GM12878 (cell line): ENCODE measurements around the gene DIPK1A. TPM values are rescaled to one million over a fixed set of nuclear protein-coding genes. Genes with fewer than 3 reads are reported as not detected.

ENCODE experiments used
- ATAC-seq: fragments of 200-7000 bp; cut with Tn5 transposase; 3 replicates; pipeline ENCODE4 v1.9.1; 2020; ENCODE audit warnings: mild to moderate bottlenecking, moderate library complexity
- BruUV-seq: library from RNA; stranded (reverse); fragments of 400-500 nt; replicated peaks from 2 replicates; lab custom pipeline; 2021; lab: Mats Ljungman, UMichigan
- CTCF ChIA-PET: fragments of 300-600 bp; sonication (Branson Sonifier 250); formaldehyde crosslinking; extraction: SDS; loops from one replicate; lab custom pipeline; 2021; ENCODE audit warnings: inconsistent platforms; lab: Yijun Ruan, JAX
- POLR2A ChIA-PET: fragments of 350-600 bp; formaldehyde crosslinking; extraction: SDS; loops from one replicate; lab custom pipeline; 2021; ENCODE audit warnings: inconsistent platforms; lab: Charles Lee
- RAD21 ChIA-PET: fragments of 300-600 bp; sonication (Branson Sonifier 250); formaldehyde crosslinking; loops from one replicate; lab custom pipeline; 2023; ENCODE audit warnings: antibody characterized with exemption; ENCODE audit not compliant: unreplicated experiment; lab: Charles Lee
- SMC1A ChIA-PET: fragments of 300-600 bp; sonication (Branson Sonifier 250); formaldehyde crosslinking; loops from one replicate; lab custom pipeline; 2023; ENCODE audit not compliant: unreplicated experiment, uncharacterized antibody; lab: Charles Lee
- DNase-seq: peaks from one replicate; pipeline ENCODE4 v3.0.0-alpha.2; 2011; ENCODE audit warnings: low read depth, low spot score
- FAIRE-seq: peaks from 3 replicates; lab custom pipeline; 2011; peaks lifted over from hg19 to GRCh38; lab: Jason Lieb, UNC
- H2AFZ ChIP-seq: 2 replicates; pipeline ENCODE4 v1.6.0; 2011; ENCODE audit warnings: low read depth, low read length, control low read depth; ENCODE audit not compliant: control insufficient read depth
- H3K27ac ChIP-seq: 2 replicates; pipeline ENCODE4 v1.5.1; 2011; ENCODE audit warnings: control low read depth; ENCODE audit not compliant: control insufficient read depth, insufficient read depth
- H3K27me3 ChIP-seq, 2 experiments: replicated peaks in 1 of 2; 2 replicates each; pipeline versions ENCODE4 v1.6.0 to v1.6.1; 2011; ENCODE audit warnings: low read length in 1 of 2; ENCODE audit not compliant: control insufficient read depth in 2 of 2, insufficient read depth in 2 of 2
- H3K36me3 ChIP-seq, 2 experiments: 2 replicates each; pipeline ENCODE4 v1.5.1; 2011; ENCODE audit warnings: low read length in 1 of 2; ENCODE audit not compliant: control insufficient read depth in 2 of 2, insufficient read depth in 2 of 2
- H3K4me1 ChIP-seq: 2 replicates; pipeline ENCODE4 v1.6.1; 2011; ENCODE audit warnings: mild to moderate bottlenecking, low read length, moderate library complexity, mixed read lengths; ENCODE audit not compliant: control insufficient read depth, insufficient read depth
- H3K4me2 ChIP-seq: 2 replicates; pipeline ENCODE4 v1.6.0; 2011; ENCODE audit warnings: control low read depth; ENCODE audit not compliant: control insufficient read depth, insufficient read depth
- H3K4me3 ChIP-seq: fragments of 200-600 bp; sonication (generic); 2 replicates; pipeline ENCODE4 v1.5.1; 2016
- H3K79me2 ChIP-seq: 2 replicates; pipeline ENCODE4 v1.6.0; 2011; ENCODE audit warnings: low read length; ENCODE audit not compliant: control insufficient read depth, insufficient read depth
- H3K9ac ChIP-seq: 2 replicates; pipeline ENCODE4 v1.8.0; 2011; ENCODE audit warnings: low read length, control low read depth, mixed read lengths; ENCODE audit not compliant: control insufficient read depth, insufficient read depth
- H3K9me3 ChIP-seq: replicated peaks from 3 replicates; pipeline ENCODE4 v1.5.1; 2011; ENCODE audit warnings: mild to moderate bottlenecking, low read length; ENCODE audit not compliant: control insufficient read depth, insufficient read depth
- H4K20me1 ChIP-seq: 2 replicates; pipeline ENCODE4 v1.6.0; 2011; ENCODE audit not compliant: control insufficient read depth, insufficient read depth
- ASH2L ChIP-seq: fragments of 300-600, 200-600 bp; sonication (generic); IDR thresholded peaks from 2 replicates; pipeline ENCODE4 v1.6.1; 2017; ENCODE audit warnings: low read depth, mild to moderate bottlenecking, borderline replicate concordance
- EED ChIP-seq: sonication (generic); IDR thresholded peaks from 2 replicates; pipeline ENCODE4 v1.6.1; 2016; ENCODE audit warnings: antibody characterized with exemption, low read depth
- SPI1 ChIP-seq: IDR thresholded peaks from 2 replicates; pipeline ENCODE4 v1.6.1; 2011; ENCODE audit warnings: low read depth, mild to moderate bottlenecking, low read length, moderate library complexity, borderline replicate concordance; ENCODE audit not compliant: insufficient read depth
- SREBF2 ChIP-seq: IDR thresholded peaks from 2 replicates; pipeline ENCODE4 v1.6.1; 2012; ENCODE audit warnings: mild to moderate bottlenecking, low read length
- ZNF24 ChIP-seq: fragments of 450-650 bp; IDR thresholded peaks from 2 replicates; pipeline ENCODE4 v1.6.1; 2017; ENCODE audit warnings: antibody characterized with exemption, mild to moderate bottlenecking
- WGBS: methylation state at CpG from one replicate; pipeline ENCODE4 v1.1.6; 2016; ENCODE audit warnings: low lambda C conversion rate; ENCODE audit not compliant: insufficient replicate concordance, insufficient coverage; ENCODE audit errors: missing lambda C conversion rate; 5-methylcytosine and 5-hydroxymethylcytosine counted together
- in situ Hi-C: fragments of 300-500 bp; cut with MboI; formaldehyde crosslinking; loops from 9 replicates; pipeline ENCODE4 v1.14.3; 2018; ENCODE audit warnings: mixed read lengths
- intact Hi-C: fragments of 100-400 bp; cut with micrococcal nuclease; formaldehyde crosslinking; loops from one replicate; pipeline ENCODE4 v1.14.2; 2022; ENCODE audit not compliant: unreplicated experiment
- polyA plus RNA-seq, 11 experiments: library from polyadenylated mRNA; depleted of rRNA in 4 of 11; unstranded in 6 of 11; stranded (reverse) in 5 of 11; fragments of >200 nt; fragmentation: Nextera tagmentation in 4 of 11; fragmentation: Illumina TruSeq in 1 of 11; extraction: Ambion mirVana in 4 of 11; extraction: Trizol in 1 of 11; gene quantifications; 1 replicate in 1 of 11; 2 replicates in 10 of 11; pipeline versions ENCODE4 v1.2.1 to v1.2.3, GENCODE V29; 2011 to 2016; ENCODE audit warnings: inconsistent platforms in 2 of 11, missing spikeins in 2 of 11, low read depth in 1 of 11
- total RNA-seq, 4 experiments: library from RNA; depleted of rRNA in 3 of 4; stranded (reverse); fragments of >200 nt in 3 of 4; fragmentation: Illumina TruSeq in 1 of 4; extraction: Trizol in 1 of 4; gene quantifications; 2 replicates each; pipeline versions ENCODE4 v1.2.1 to v1.2.3, GENCODE V29; 2013 to 2021
- TF ChIP-seq, protein P1 (sequence below): fragments of 450-650 bp; IDR thresholded peaks from 2 replicates; pipeline ENCODE4 v1.6.1; 2016; ENCODE audit warnings: mild to moderate bottlenecking

The DIPK1A gene
- total and polyA plus RNA-seq, 10 of the 15 experiments (the other 5 are each of a cell fraction or from before 2014, with no cell fraction given): 4.9 to 15.0 (median 9.7) TPM

DNA sequence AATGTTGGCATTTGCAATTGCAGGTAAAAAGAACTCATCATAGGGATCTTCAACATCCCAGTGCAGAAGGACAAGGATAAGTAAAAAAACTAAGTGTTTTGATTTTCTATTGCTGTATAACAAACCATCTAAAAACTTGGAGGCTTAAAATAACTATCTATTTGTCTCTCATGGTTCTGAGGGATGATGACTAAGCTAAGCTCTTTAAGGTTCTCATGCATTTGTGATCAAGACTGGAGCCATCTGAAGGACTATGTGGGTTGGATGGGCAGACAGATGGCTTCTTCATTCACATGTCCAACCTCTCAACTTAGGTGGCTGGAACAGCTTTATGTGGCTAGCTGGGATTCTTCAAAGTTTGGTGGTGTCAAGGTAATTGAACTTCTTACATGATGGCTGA is 78.0 kb downstream of the DIPK1A start (continued):
- TF ChIP-seq, protein P1, sequence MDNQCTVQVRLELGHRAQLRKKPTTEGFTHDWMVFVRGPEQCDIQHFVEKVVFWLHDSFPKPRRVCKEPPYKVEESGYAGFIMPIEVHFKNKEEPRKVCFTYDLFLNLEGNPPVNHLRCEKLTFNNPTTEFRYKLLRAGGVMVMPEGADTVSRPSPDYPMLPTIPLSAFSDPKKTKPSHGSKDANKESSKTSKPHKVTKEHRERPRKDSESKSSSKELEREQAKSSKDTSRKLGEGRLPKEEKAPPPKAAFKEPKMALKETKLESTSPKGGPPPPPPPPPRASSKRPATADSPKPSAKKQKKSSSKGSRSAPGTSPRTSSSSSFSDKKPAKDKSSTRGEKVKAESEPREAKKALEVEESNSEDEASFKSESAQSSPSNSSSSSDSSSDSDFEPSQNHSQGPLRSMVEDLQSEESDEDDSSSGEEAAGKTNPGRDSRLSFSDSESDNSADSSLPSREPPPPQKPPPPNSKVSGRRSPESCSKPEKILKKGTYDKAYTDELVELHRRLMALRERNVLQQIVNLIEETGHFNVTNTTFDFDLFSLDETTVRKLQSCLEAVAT: no peak
- TF ChIP-seq EED (no peak), SREBF2 (no peak), ZNF24 (no peak)

DNA sequence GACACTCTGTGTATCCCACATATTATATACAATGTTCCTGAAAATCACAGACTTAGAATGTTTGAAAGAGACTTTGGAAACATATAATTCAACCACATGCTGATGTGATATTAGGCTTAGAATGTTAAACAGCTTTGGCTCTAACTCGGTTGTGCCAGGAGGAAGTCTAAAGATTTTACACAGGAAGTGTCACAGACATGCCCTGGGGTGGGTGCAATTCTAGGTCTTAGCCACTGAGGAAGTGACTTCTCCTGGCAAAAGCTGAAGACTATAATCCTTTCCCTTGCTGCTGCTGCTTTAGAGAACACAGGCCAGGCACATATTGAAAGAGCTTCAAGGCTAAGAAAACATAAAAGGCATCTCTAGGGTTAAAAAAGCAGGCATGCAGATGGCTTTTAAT is 78.4 kb downstream of the DIPK1A start:
- POLR2A ChIA-PET: interaction anchor here (0.5 to 0.8 kb wide), 3 partner anchors 57 to 199 kb away, joined by 3 to 4 read pairs (median 3); no protein-coding TSS in a partner anchor
- no peak for DNase-seq
- no peak overlapping the region for H3K4me2 ChIP-seq

More for the DNA sequence above, 78.4 kb downstream of the DIPK1A start:
- RAD21 ChIA-PET: interaction anchor here (0.8 to 1.3 kb wide), 2 partner anchors 67 to 131 kb away, joined by 3 read pairs; no protein-coding TSS in a partner anchor
- SMC1A ChIA-PET: interaction anchor here (0.9 to 2.4 kb wide), 4 partner anchors 14 to 70 kb away, joined by 3 to 6 read pairs (median 4); no protein-coding TSS in a partner anchor
- Histone ChIP-seq H2AFZ (no peak overlapping the region), H3K9ac (no peak overlapping the region), H3K9me3 (no peaks in the 10 kb centered on the region), H3K79me2 (no peaks in the 10 kb centered on the region)
- in situ Hi-C loops: no loop called here
- intact Hi-C loops: no loop called here
- 0% methylated on average over 1 of the region's 1 CpG for WGBS
- TF ChIP-seq SPI1 (peak; percentile 33; the same call in 1 of the 2 replicates), ASH2L (no peak)
- TF ChIP-seq, all 136 proteins: peak for 1
- H4K20me1 ChIP-seq: no peaks in the 10 kb centered on the region
- BruUV-seq: no TSS peak
- CTCF ChIA-PET: interaction anchor here (0.7 to 1.8 kb wide), 6 partner anchors 18 to 133 kb away, joined by 3 to 4 read pairs (median 3); no protein-coding TSS in a partner anchor
- no peak for FAIRE-seq
- no peak overlapping the region for H3K4me3 ChIP-seq
- no peaks in the 10 kb centered on the region; the same call in 1 of the 2 replicates for H3K4me1 ChIP-seq
- no peak overlapping the region for H3K27ac ChIP-seq
- no peaks in the 10 kb centered on the region for H3K36me3 ChIP-seq
- no peaks in the 10 kb centered on the region for H3K27me3 ChIP-seq
- peak; percentile 68 for ATAC-seq
